ENCODE measurements around the gene KXD1. TPM values are rescaled to one million over a fixed set of nuclear protein-coding genes. Genes with fewer than 3 reads are reported as not detected.
A peak's percentile ranks its signal among the peaks of the same experiment; 100 is the strongest.

Gene KXD1
- total RNA-seq, 6 donors from 2014 or later, result 69.6 to 333 (median 103) TPM

GRCh38 chr19:18603958-18604819 lies 46.5 kb downstream of the KXD1 start:
- peak overlapping the region in 1 of 4 donors; percentile 4 for H3K4me3 ChIP-seq
- no peaks in the 10 kb centered on the region for H3K9me3 ChIP-seq
- no peak overlapping the region for H3K27ac ChIP-seq
- H3K4me1 ChIP-seq, result peaks cover 18 to 38% (median 25%) of the 10 kb centered on the region in 4 donors
- no peak for ATAC-seq (ENCODE audit: low FRiP score in 2 of 2)
- peaks cover 0 to 47% (median 33%) of the 10 kb centered on the region in 4 donors for H3K27me3 ChIP-seq
- no peaks in the 10 kb centered on the region for H3K36me3 ChIP-seq
- peak in 1 of 2 donors; percentile 70 for DNase-seq
- TF ChIP-seq POLR2A (IDR thresholded peaks at IDR 0.05) (no peak), POLR2AphosphoS5 (IDR thresholded peaks at IDR 0.05) (no peak), CTCF (IDR thresholded peaks at IDR 0.05) (no peak), EP300 (IDR thresholded peaks at IDR 0.05) (no peak)
- WGBS, 2 donors, result 25 to 38% methylated on average over 13 to 14 of the region's 26 CpGs

- no peak for TF ChIP-seq POLR2A (IDR thresholded peaks at IDR 0.05)
- no peak for TF ChIP-seq EP300 (IDR thresholded peaks at IDR 0.05)
- TF ChIP-seq POLR2AphosphoS5 (IDR thresholded peaks at IDR 0.05), result no peak
- no peak for TF ChIP-seq CTCF (IDR thresholded peaks at IDR 0.05)
- Histone ChIP-seq H3K4me1 (peaks cover 18 to 43% (median 26%) of the 10 kb centered on the region in 4 donors), H3K27me3 (peaks cover 0 to 53% (median 33%) of the 10 kb centered on the region in 4 donors), H3K4me3 (no peak overlapping the region), H3K36me3 (no peaks in the 10 kb centered on the region), H3K27ac (no peak overlapping the region), H3K9me3 (no peaks in the 10 kb centered on the region)
- ATAC-seq (ENCODE audit: low FRiP score in 2 of 2) (no peak), DNase-seq (no peak)
- 23 to 31% methylated on average over 10 of the region's 10 CpGs for WGBS, 2 donors
Measured at GRCh38 chr19:18604820-18605159, 47.1 kb downstream of the KXD1 start.

- H3K27ac ChIP-seq, result no peak overlapping the region
- no peaks in the 10 kb centered on the region for H3K36me3 ChIP-seq
- ATAC-seq (ENCODE audit: low FRiP score in 2 of 2) (no peak), DNase-seq (peak in 1 of 2 donors; percentile 80)
- peaks cover 19 to 47% (median 28%) of the 10 kb centered on the region in 4 donors for H3K4me1 ChIP-seq
- H3K4me3 ChIP-seq, result peak overlapping the region in 3 of 4 donors; percentile 28 to 38 (median 31)
- TF ChIP-seq EP300 (IDR thresholded peaks at IDR 0.05), result no peak
- TF ChIP-seq POLR2A (IDR thresholded peaks at IDR 0.05), result no peak
- TF ChIP-seq CTCF (IDR thresholded peaks at IDR 0.05), result no peak
- no peak for TF ChIP-seq POLR2AphosphoS5 (IDR thresholded peaks at IDR 0.05)
- H3K27me3 ChIP-seq, result peaks cover 0 to 57% (median 34%) of the 10 kb centered on the region in 4 donors
- 18% methylated on average over 6 of the region's 17 CpGs; no CpG with 5 or more reads in 1 of the 2 donors for WGBS, 2 donors
- H3K9me3 ChIP-seq, result no peaks in the 10 kb centered on the region
Measured at GRCh38 chr19:18605196-18605545, 47.5 kb downstream of the KXD1 start.

- H3K27me3 ChIP-seq, result peaks cover 0 to 62% (median 37%) of the 10 kb centered on the region in 4 donors
- TF ChIP-seq CTCF (IDR thresholded peaks at IDR 0.05) (no peak), EP300 (IDR thresholded peaks at IDR 0.05) (no peak), POLR2A (IDR thresholded peaks at IDR 0.05) (no peak), POLR2AphosphoS5 (IDR thresholded peaks at IDR 0.05) (no peak)
- WGBS, 2 donors, result 0 to 12% methylated on average over 1 to 21 of the region's 65 CpGs
- ATAC-seq (ENCODE audit: low FRiP score in 2 of 2) (no peak), DNase-seq (peak in 1 of 2 donors; percentile 83)
- no peaks in the 10 kb centered on the region for H3K9me3 ChIP-seq
- no peak overlapping the region for H3K27ac ChIP-seq
- no peaks in the 10 kb centered on the region for H3K36me3 ChIP-seq
- peaks cover 25 to 52% (median 32%) of the 10 kb centered on the region in 4 donors for H3K4me1 ChIP-seq
- H3K4me3 ChIP-seq, result peak overlapping the region in 3 of 4 donors; percentile 28 to 38 (median 31)
Measured at GRCh38 chr19:18605546-18606280, 48.0 kb downstream of the KXD1 start.
